ENCODE data around the gene KRTAP1-5.
"Not testable (repeated sequence)": the region's sequence is repeated elsewhere in the genome, so short reads cannot be mapped to it uniquely, and the experiment has no call there.

KRTAP1-5 gene

DNA sequence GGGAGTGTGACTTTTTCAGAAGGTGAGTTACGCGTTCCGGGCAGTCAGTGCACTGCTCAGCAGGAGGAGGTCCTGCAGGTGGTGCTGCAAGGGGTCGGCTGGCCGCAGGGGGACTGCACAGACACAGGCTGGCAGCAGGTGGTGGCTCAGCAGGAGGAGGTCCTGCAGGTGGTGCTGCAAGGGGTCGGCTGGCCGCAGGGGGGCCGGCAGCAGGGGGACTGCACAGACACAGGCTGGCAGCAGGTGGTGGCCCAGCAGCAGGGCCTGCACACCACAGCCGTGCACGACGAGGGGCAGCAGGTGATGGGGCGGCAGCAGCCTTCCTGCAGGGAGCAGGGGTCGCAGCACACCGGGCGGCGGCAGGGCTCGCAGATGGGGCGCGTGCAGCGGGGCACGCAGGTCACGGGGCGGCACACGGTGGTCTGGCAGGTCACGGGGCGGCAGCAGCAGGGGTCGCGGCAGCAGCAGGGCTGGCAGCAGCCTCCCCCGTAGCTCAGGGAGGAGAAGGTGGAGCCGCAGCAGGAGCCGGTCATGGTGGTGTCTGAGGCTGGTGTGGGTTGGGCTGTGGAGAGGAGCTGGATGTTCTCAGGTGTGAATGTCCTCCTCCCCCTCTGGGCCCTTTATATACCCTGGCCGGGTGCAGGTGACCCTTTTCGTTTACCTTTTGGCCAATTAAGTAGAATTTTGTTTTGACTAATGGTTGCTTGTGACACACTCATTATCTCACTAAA is 19.9 kb upstream of the KRTAP1-5 start, which contains the start of gene KRTAP2-1:
TSS of gene KRTAP2-1 (minus strand) at position 582 of the 731 bp plus-strand sequence. CDS start at position 533, 49 bp downstream.
- DNase-seq = not testable (repeated sequence)

DNA sequence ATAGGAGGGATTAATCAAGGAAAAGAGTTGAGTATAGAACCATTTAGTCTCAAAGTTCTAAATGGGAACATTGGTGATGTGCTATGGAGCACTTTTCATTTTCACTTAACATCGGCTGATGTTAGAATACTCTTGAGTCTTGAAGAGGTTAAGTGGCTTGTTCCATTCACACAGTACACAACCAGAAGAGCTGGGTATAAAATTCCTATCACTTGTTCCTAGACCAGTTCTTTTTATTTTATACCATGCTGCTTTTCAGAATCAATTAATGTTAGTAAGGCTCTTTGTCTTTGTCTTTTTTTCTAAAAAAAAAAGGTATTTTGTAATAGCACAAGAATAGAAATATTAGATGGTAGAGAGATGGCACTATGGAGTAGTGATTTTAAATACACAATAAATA is 15.9 kb upstream of the KRTAP1-5 start:
- DNase-seq = no peak

GRCh38 chr17:41040783-41041571 is 14.0 kb upstream of the KRTAP1-5 start, which contains the start of gene KRTAP1-1:
KRTAP1-1 (minus strand) TSS chr17:41041450; CDS start chr17:41041397, 53 bp downstream.
- DNase-seq = not testable (repeated sequence)

DNA sequence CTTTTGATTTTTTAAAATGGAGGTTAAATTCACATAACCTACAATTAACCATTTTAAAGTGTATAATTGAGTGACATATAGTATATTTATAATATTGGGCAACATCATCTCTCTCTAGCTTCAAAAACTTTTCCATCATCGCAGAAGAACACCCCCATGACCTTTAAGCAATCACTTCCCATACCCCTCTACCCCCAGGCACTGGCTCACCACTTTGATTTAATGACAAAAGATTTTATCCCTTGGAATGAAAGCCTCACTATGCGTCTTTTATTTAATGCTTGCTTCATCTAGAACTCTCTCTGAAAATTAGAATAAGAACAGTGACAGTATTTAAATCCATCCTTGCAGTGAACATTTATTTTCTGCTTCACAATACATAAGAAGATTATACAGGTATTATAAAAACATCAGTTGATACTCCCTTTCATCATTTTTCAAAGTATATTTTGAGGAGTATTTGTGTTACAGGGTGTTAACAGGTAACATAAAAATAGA is 10.9 kb upstream of the KRTAP1-5 start:
- no peak for DNase-seq

GRCh38 chr17:41034346-41034935 is 7.4 kb upstream of the KRTAP1-5 start, which contains the start of gene KRTAP1-3:
KRTAP1-3 (minus strand) TSS chr17:41034874; CDS start chr17:41034821, 53 bp downstream.
- DNase-seq = not testable (repeated sequence)

GRCh38 chr17:41029633-41030245 is 2.7 kb upstream of the KRTAP1-5 start, which contains the start of gene KRTAP1-4:
KRTAP1-4 (minus strand) TSS chr17:41030195; CDS start chr17:41030078, 117 bp downstream.
- no peak for DNase-seq

DNA sequence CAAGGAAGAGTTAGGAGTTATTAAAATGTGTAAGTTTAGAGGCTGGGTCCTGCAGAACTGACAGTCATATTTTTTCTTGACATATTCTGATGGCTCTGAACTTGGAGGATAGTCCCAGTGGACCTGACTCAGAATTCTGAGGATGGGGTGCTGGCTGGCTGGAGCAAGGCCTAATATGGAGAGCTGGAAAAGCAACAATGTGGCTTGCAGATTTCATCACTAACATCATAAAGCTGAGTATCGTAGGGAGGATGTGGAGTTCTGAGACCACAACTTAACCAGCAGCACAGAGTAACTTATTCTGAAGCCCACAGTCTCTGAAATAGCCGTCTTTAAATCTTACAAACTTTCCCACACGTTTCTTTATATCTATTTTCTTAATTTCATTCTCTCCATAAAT is 2.3 kb downstream of the KRTAP1-5 start:
- no peak for DNase-seq

DNA sequence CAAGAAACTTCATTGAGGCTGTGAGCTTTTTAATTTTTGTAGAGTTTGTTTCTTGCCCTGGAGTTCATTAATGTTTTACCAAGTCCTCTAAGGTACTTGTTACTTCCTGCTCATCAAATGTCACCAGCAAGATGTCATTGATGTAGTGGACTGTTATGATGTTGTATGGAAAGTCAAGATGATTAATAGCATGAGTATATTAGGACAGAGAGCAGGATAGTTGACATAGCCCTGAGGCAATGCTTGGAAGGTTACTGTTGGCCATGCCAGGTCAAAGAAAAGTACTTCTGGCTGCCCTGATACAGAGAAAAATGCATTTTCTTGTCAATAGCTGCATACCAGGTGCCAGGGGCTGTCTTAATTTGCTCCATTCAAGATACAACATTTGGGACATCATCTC is 6.7 kb downstream of the KRTAP1-5 start:
- no peak for DNase-seq

GRCh38 chr17:41019415-41019814 is 7.6 kb downstream of the KRTAP1-5 start:
- no peak for DNase-seq

GRCh38 chr17:41018541-41018940 is 8.5 kb downstream of the KRTAP1-5 start:
- no peak for DNase-seq

DNA sequence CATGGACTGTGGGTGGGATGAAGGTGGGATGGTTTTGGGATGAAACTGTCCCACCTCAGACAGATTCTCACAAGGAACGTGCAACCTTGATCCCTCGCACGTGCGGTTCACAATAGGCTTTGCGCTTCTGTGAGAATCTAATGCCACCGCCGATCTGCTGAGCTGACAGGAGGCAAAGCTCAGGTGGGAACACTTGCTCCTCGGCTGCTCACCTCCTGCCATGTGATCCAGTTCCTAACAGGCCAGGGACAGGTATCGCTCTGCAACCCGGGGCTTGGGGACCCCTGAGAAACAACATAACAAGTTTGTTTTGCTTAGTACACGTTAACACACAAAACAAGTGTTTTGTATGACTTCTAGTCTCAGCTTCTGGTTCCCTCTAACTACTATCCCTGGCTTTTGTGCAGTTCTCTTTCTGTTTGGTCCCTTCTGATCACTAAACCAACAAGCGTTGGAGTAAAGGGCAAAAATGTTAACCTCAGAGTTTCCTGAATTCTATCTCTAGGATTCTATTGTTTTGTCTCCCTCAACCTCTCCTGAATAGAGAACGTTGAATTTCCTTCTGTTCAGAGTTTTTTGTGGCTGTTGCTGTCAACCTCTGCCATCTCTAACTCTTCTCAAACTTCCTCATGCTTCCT is 10.3 kb downstream of the KRTAP1-5 start:
- DNase-seq = no peak

DNA sequence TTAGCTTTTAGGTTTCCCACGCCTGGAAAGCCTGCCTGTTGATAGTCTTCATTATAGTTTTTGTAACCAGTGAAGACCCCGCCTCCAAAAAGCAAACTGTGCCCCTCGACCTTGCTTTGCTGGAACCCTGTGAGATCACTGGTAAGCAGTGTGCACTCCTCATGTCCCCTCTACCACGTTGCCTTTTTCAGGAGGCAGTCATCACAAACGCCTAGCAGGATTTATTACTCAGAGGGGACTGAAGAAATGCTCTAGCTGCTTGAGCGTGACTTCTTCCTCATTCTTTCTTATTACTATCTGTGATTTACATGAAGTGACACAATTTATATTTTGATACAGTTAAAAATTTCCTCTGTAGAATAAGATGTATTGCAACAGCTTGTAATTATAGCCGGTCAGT is 11.6 kb downstream of the KRTAP1-5 start:
- no peak for DNase-seq

DNA sequence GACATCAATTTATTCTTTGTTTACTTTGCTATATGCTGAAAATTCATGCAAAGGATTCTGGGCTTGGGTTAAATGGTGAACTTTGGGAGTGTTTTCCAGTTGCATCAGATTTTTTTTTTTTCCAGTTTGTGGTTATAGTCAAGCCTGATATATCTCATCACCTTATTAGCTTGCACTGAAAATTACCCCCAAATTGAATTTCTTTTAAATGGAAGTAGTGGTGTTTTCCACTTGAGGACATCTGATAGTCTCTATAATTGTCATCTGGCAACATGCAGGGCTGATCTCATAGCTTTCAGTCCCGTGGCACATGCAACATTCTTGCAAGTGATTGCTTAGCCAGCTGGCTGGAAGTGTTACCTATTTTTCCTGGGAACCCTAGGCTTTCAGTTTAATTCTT is 13.4 kb downstream of the KRTAP1-5 start:
- no peak for DNase-seq

DNA sequence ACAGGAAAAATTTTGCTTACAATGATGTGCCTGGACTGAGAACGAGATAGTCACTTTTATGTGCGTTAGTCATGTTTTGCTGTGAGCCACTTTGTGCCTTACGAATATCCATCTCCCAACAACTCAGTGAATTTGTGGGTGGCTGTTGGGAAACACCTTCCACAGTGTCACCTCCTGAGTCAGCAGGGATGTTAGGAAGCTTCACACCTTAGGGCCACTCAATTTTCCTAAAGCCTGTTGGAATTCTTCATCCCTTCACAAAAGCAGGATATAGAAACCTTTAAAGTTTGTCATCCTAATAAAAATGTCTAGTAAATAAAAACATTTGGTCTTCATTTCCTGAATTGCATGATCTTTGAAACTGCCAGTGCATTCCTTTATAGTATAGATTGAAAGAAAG is 13.8 kb downstream of the KRTAP1-5 start:
- no peak for DNase-seq

GRCh38 chr17:41012326-41013120 is 14.5 kb downstream of the KRTAP1-5 start:
- DNase-seq = no peak

GRCh38 chr17:41010441-41010840 is 16.6 kb downstream of the KRTAP1-5 start:
- no peak for DNase-seq

DNA sequence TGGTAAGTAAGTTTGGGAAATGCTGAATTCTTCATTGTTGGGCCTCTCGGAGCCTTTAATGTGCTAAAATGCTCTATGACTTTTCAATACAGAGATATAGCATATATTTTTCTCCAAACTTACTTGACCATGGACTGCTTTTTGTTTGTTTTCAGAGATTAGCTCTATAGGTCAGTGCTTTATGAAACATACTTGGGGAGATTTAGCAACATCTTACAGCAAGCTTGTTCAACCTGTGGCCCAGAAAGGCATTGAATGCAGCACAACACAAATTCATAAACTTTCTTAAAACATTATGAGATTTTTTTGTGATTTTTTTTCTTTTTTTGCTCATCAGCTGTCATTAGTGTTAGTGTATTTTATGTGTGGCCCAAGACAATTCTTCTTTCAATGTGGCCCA is 17.1 kb downstream of the KRTAP1-5 start:
- no peak for DNase-seq

DNA sequence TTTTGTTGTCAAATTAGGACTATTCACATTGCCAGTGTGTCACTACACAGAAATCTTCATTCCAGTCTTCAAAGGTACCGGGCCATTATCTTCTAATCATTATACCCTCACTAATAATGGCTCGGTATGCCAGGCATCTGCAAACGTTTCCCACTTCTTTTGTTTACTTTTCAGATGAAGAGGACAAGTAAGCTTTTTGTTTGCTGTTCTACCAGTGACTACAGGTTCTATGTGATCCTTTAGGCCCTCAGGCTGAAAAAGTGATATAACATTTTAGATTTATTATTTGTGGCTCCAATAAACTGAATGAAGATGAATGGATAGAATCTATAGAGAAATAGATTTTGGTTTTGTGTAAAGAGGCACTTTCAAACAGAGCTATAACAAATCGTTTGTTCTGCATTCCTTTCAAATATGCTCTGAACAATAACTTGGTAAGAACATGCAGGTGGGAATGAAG is 17.7 kb downstream of the KRTAP1-5 start:
- no peak for DNase-seq

- DNase-seq = no peak
Measured at GRCh38 chr17:41008811-41009210, 18.2 kb downstream of the KRTAP1-5 start, which contains the start of gene KRTAP3-1. KRTAP3-1 (minus strand) TSS chr17:41009128; CDS start chr17:41009074, 54 bp downstream.

DNA sequence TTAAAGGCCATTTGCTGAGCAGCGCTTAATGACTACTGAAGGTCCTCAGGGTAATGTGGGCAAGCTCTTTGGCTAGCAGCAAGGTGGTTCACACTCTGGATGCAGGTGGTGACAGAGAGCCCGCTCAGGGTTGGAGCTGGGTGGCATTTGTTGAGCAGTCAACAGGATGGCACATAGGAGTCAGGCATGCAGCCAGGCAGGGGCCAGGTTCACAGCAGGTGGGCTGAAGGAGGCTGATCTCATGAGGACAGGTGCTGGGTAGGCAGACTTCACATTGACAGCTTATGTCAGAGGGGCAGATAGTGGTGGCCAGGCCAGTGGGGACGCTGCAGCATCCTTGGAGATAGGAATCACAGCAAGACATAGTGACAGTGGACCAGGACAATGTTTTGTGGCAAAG is 22.6 kb downstream of the KRTAP1-5 start:
- DNase-seq = no peak

- no peak for DNase-seq
Measured at GRCh38 chr17:41003926-41004325, 23.1 kb downstream of the KRTAP1-5 start.

All from CD4-positive, alpha-beta T cell treated with Interleukin-4 for 1 hour (primary cell).